NCI-H146 treated with DMSO at 0.1 percent for 48 hours (cell line): Measurements from ENCODE around the gene COL21A1.
A peak's percentile ranks its signal among the peaks of the same experiment; 100 is the strongest.

Experiments
- DNase-seq: peaks from one replicate; lab custom pipeline; 2025; ENCODE audit not compliant: unreplicated experiment; lab: John Stamatoyannopoulos, UW

Gene COL21A1

GRCh38 chr6:56246541-56246880 lies 869 bp downstream of the COL21A1 start:
- no peak for DNase-seq

- no peak for DNase-seq
Observed at GRCh38 chr6:56245903-56246351, 1.5 kb downstream of the COL21A1 start.

GRCh38 chr6:56244528-56245253 lies 2.7 kb downstream of the COL21A1 start:
- DNase-seq, result no peak

- DNase-seq, result no peak
Observed at GRCh38 chr6:56244089-56244488, 3.3 kb downstream of the COL21A1 start.

- no peak for DNase-seq
Observed at GRCh38 chr6:56243518-56244070, 3.8 kb downstream of the COL21A1 start.

- peak; percentile 71 for DNase-seq
Observed at GRCh38 chr6:56242346-56242745, 5.0 kb downstream of the COL21A1 start.

- peak; percentile 89 for DNase-seq
Observed at GRCh38 chr6:56241124-56241802, 6.1 kb downstream of the COL21A1 start.

GRCh38 chr6:56238352-56238751 lies 9.0 kb downstream of the COL21A1 start:
- peak; percentile 38 for DNase-seq

- DNase-seq, result no peak
Observed at GRCh38 chr6:56235245-56235644, 12.1 kb downstream of the COL21A1 start.

GRCh38 chr6:56232436-56232835 lies 14.9 kb downstream of the COL21A1 start:
- DNase-seq, result no peak

- DNase-seq, result no peak
Observed at GRCh38 chr6:56231827-56232226, 15.6 kb downstream of the COL21A1 start.

GRCh38 chr6:56230976-56231566 lies 16.3 kb downstream of the COL21A1 start:
- DNase-seq, result no peak

- no peak for DNase-seq
Observed at GRCh38 chr6:56227071-56227879, 20.1 kb downstream of the COL21A1 start.

GRCh38 chr6:56223995-56224394 lies 23.4 kb downstream of the COL21A1 start:
- DNase-seq, result no peak

- DNase-seq, result no peak
Observed at GRCh38 chr6:56222499-56222898, 24.9 kb downstream of the COL21A1 start.

GRCh38 chr6:56220078-56220477 lies 27.3 kb downstream of the COL21A1 start:
- peak; percentile 98 for DNase-seq

- no peak for DNase-seq
Observed at GRCh38 chr6:56214703-56215101, 32.7 kb downstream of the COL21A1 start.

- no peak for DNase-seq
Observed at GRCh38 chr6:56214041-56214702, 33.2 kb downstream of the COL21A1 start.

- no peak for DNase-seq
Observed at GRCh38 chr6:56211724-56212123, 35.7 kb downstream of the COL21A1 start.

- no peak for DNase-seq
Observed at GRCh38 chr6:56204134-56204533, 43.2 kb downstream of the COL21A1 start.

GRCh38 chr6:56199956-56200355 lies 47.4 kb downstream of the COL21A1 start:
- DNase-seq, result no peak
